SH-SY5Y (cell line): ENCODE data around the gene LCORL.

Experiments
- GATA2 ChIP-seq: IDR thresholded peaks from 2 replicates; pipeline ENCODE4 v1.6.1; 2011; ENCODE audit warnings: mild to moderate bottlenecking, low read depth, low read length
- GATA3 ChIP-seq: IDR thresholded peaks from 2 replicates; pipeline ENCODE4 v1.6.1; 2011; ENCODE audit warnings: low read depth, mild to moderate bottlenecking, low read length, moderate library complexity

Gene LCORL

GRCh38 chr4:18021720-18022571, at the start of gene LCORL:
Gene LCORL (minus strand): TSS chr4:18021755. CDS start chr4:18021751, 4 bp downstream.
- no peak for TF ChIP-seq GATA3
- TF ChIP-seq GATA2, result no peak

- no peak for TF ChIP-seq GATA3
- TF ChIP-seq GATA2, result no peak
These were observed 48.3 kb upstream of the LCORL start for GRCh38 chr4:18069810-18070209.

GRCh38 chr4:18067031-18067430, 45.5 kb upstream of the LCORL start:
- TF ChIP-seq GATA3, result no peak
- no peak for TF ChIP-seq GATA2

- TF ChIP-seq GATA3 (no peak), GATA2 (no peak)
These were observed 41.5 kb upstream of the LCORL start for GRCh38 chr4:18063079-18063478.

GRCh38 chr4:18057821-18058533, 36.4 kb upstream of the LCORL start:
- TF ChIP-seq GATA2 (no peak), GATA3 (no peak)

GRCh38 chr4:18056030-18056429, 34.5 kb upstream of the LCORL start:
- TF ChIP-seq GATA2 (no peak), GATA3 (no peak)

- TF ChIP-seq GATA2 (no peak), GATA3 (no peak)
These were observed 30.6 kb upstream of the LCORL start for GRCh38 chr4:18052158-18052557.

- TF ChIP-seq GATA3, result no peak
- no peak for TF ChIP-seq GATA2
These were observed 29.7 kb upstream of the LCORL start for GRCh38 chr4:18051281-18051680.

- TF ChIP-seq GATA3, result no peak
- TF ChIP-seq GATA2, result no peak
These were observed 28.9 kb upstream of the LCORL start for GRCh38 chr4:18050448-18050847.

- TF ChIP-seq GATA3 (no peak), GATA2 (no peak)
These were observed 27.9 kb upstream of the LCORL start for GRCh38 chr4:18049446-18049845.

- TF ChIP-seq GATA3 (no peak), GATA2 (no peak)
These were observed 21.2 kb upstream of the LCORL start for GRCh38 chr4:18042754-18043153.

GRCh38 chr4:18042012-18042411, 20.5 kb upstream of the LCORL start:
- TF ChIP-seq GATA2, result no peak
- no peak for TF ChIP-seq GATA3

GRCh38 chr4:18041114-18041513, 19.6 kb upstream of the LCORL start:
- TF ChIP-seq GATA3 (no peak), GATA2 (no peak)

GRCh38 chr4:18039113-18039512, 17.6 kb upstream of the LCORL start:
- no peak for TF ChIP-seq GATA3
- no peak for TF ChIP-seq GATA2

- TF ChIP-seq GATA2, result no peak
- no peak for TF ChIP-seq GATA3
These were observed 12.5 kb upstream of the LCORL start for GRCh38 chr4:18034099-18034498.
